GM18511 (cell line): Measurements from ENCODE around the gene FOSB.
A peak's percentile ranks its signal among the peaks of the same experiment; 100 is the strongest.

Source experiments
- ATAC-seq: cut with Tn5 transposase; IDR thresholded peaks from one replicate; pipeline ENCODE4 v1.9.1; 2021; ENCODE audit warnings: mild to moderate bottlenecking, moderate library complexity; ENCODE audit not compliant: unreplicated experiment

The FOSB gene

DNA sequence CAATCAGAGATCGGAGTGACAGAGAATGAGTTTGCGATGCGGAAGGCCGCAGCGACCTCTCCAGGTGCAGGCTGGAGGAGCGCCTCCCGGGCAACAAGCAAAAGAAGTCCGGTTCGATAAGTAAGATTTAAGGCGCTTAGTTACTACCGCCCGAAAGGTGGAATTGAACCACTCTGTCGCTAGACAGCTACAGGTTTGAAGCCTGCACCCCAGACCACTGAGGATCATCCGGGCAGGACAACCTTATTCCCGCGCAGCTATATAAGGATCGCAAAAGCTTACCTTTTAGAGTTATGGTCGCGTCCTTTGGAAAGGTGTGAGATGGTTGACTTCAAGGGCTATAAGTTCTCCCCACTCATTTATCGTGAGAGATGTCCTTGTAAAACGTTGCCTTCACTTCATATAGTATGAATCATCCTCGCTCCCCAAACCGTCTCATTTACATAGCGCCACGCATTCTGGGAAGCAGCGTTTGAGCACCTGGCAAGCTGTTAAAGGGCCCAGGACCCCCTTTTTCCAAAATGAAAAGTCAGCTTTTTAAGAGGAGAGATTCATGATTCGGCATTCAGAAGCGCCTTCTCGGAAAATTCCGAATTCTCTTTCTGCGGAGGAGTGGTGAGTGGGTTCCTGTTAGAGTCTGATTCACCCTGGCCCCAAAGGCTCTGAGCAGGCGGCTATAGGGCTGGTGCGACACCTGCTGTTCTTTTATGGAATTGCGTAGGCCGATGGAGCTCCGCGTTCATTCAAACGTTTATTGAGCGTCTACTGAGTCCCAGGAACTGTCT is 10.8 kb downstream of the FOSB start:
- peak; percentile 75 for ATAC-seq

GRCh38 chr19:45483033-45483432 is 15.2 kb downstream of the FOSB start:
- no peak for ATAC-seq

DNA sequence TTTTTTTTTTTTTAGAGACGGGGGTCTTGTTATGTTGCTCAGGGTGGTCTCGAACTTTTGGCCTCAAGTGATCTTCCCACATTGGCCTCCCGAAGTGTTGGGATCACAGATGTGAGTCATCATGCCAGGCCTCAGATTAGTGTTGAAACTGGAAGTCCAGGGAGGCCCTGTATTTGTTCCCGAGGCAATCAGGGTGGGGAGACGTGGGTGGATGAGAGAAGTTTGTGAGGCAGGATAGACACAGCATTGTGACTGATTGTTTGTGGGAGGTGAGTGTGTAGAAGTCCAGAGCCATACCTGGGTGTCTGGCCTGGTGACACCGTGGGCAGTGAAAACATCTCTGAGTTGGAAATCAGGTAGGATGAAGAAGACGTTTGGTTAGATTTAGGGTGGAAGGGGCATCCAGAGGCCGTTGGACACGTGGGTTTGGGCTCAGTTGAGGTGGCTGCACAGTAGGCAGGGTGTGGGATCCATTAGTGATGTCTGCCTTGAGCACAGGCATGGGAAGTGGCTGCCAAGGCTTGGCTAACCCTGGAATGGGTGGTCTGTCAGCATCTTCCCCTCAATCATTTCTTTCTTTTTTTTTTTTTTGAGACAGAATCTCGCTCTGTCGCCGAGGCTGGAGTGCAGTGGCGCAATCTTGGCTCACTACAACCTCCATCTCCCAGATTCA is 16.6 kb downstream of the FOSB start:
- no peak for ATAC-seq

DNA sequence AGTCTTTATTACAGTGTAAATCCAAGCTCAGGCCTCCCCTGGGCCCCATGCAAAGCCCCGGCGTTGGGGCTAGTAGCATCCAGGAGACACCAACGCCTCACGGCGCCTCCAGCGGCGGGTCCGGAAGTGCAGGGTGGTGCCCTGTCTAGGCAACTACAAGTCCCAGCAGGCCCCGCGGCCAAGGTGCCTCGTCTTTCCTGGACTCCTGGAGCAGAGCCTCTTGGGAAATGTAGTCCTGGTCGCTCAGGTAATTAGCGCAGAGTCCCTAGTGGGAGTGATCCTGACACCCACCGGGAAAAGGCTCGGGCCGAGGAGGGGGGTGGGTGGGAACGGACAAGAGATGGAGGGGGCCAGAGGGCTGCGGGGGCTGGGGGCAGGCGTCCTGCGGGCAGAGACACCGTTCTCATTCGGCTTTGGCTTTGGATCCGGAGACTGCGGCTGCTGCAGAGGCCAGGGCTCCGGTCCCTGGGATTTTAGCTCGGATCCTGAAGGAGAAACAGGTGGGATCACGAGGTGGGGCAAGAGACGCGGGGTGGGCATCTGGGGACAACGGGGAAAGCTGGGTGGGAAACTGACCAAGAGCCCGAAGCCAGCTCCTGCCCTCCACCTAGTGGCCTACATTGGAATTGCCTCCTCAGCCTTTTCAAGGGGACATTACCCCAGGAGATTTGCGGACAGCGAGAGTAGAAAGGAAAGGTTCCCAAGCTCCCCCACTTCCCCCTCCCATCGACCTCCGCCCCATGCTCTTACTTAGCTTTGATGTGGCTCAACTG is 17.7 kb downstream of the FOSB start:
- peak; percentile 96 for ATAC-seq

DNA sequence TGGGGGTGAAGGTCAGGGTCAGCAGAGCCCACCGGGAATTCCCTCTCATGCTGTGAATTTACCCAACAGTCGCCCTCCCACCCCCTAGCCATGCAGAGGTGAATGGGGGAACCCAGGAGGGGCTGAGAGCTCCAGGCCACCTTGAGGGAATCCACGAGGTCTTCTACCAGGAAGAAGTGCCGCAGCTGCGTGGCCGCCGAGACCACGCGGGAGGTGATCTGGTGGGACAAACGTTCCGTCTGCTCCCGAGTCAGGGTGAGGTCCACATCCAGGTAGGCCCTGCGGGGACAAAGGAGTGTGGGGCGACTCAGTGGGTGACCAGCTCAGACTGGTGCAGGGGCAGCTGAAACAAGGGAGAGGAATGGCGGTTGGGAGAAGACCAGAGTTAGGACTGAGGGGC is 20.9 kb downstream of the FOSB start:
- ATAC-seq = no peak

DNA sequence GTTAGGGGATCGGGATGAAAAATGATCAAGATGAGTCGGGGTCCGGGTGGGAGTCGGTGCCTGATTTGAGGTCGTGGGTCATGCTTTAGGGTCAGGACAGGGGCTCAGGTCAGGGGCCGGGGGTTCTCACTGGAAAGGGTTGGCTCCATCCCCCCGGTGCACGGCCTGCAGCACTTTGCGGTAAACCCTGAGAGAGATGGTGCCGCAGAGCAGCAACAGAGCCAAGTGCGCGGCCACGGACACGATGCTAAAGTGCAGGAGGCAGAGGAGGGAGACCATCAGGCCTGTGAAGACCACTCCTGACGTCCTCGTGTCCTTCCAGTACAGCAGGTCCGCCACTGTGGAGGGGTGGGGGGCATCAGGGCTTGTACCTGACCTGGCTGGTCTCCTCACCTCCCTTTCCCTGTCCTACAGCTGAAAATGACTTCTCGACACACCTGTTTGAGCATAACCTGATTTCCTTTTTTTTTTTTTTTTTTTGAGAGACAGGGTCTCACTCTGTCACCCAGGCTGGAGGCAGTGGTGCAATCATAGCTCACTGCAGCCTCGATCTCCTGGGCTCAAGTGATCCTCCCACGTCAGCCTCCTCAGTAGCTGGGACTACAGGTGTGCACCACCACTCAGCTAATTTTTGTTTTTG is 21.5 kb downstream of the FOSB start:
- no peak for ATAC-seq

- no peak for ATAC-seq
Observed at GRCh38 chr19:45492137-45492626, 24.4 kb downstream of the FOSB start.

GRCh38 chr19:45492627-45493470 is 25.1 kb downstream of the FOSB start:
- no peak for ATAC-seq

DNA sequence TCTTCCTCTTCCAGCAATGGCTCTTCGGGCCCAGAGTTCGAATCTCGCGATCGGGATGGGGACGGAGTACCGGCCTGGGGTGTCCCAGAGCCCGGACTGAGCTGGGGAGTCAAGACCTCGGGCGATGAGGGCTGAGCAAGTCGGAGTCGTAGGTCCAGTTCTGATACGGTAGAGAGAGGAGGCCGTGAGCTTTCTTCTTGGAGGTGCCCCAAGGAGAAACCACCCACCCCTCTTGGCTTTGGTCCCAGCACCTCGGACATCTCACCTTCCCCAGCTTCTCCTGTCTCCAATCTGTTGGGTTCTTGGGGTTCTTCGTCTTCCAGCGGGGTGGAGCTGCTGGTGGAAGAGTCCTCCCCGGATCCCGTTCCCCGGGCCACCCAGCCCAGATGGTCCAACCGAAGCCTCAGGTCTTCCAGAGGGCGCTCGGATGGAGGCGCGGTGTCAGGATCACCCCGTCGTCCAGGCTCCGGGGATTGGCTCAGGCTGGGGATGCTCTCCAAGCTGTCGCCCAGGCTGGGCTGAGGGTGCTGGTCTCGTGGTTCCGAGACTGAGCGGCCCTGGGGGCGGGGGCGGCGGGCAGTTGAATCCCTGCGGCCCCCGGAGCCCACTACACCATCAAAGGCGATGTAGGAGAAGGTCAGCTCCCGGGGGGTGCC is 26.6 kb downstream of the FOSB start:
- no peak for ATAC-seq

DNA sequence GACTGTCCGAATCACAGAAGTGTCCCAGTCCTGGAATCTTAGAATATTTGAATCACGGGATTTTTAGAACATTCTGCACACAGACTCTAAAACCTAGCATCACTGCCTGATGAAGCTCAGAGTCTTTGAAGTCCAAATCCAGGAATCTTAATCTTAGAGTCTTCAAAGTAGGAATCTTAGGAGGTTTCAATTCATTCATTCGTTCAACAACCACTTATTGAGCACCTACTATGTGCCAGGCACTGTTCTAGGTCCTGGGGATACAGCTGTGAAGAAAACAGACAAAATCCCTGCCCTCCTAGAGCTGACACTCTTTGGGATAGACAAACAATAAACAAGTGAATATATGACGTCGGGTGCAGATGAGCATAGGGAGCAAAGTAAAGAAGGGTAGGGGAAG is 27.4 kb downstream of the FOSB start:
- ATAC-seq = no peak

GRCh38 chr19:45496349-45496953 is 28.7 kb downstream of the FOSB start:
- peak; percentile 21 for ATAC-seq

- no peak for ATAC-seq
Observed at GRCh38 chr19:45497791-45498190, 30.0 kb downstream of the FOSB start.

GRCh38 chr19:45498411-45499195 is 30.8 kb downstream of the FOSB start, which contains the start of gene PPM1N:
Gene PPM1N (plus strand): TSS chr19:45498443. CDS start chr19:45498473, 30 bp downstream.
- no peak for ATAC-seq

DNA sequence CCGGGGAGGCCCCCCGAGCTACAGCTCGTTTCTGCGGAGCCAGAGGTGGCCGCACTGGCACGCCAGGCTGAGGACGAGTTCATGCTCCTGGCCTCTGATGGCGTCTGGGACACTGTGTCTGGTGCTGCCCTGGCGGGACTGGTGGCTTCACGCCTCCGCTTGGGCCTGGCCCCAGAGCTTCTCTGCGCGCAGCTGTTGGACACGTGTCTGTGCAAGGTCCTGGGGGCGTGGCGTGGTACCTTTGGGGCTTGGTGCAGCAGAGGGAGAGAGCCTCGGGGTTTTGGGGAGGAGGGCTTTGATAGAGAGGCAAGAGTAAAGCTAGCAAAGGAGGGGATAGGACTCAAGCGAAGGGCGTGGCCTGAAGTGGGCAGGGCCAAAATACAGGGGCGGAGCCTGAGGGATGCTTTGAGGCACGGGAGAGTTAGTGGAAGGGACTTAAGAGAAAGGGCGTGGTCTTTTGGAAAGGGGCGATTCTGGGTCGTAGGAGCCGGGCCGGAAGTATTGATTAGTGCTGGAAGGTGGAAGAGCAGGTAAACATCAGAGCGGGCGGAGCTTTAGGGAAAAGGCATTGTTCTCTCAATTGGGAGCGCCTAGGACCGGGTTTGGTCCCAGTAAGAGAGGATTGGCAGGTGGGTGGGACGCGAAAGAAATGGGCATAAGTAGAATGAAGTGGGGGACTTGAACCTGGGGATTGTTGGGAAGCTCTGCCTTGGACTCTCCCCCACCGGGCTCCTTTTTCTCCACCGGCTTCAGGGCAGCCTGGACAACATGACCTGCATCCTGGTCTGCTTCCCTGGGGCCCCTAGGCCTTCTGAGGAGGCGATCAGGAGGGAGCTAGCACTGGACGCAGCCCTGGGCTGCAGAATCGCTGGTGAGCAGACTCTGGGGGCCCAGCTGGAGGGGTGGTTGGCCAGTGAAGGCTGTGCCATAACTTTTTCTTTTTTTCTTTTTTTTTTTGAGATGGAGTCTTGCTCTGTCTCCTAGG is 31.7 kb downstream of the FOSB start:
- ATAC-seq = no peak

- no peak for ATAC-seq
Observed at GRCh38 chr19:45500918-45501729, 33.3 kb downstream of the FOSB start.

DNA sequence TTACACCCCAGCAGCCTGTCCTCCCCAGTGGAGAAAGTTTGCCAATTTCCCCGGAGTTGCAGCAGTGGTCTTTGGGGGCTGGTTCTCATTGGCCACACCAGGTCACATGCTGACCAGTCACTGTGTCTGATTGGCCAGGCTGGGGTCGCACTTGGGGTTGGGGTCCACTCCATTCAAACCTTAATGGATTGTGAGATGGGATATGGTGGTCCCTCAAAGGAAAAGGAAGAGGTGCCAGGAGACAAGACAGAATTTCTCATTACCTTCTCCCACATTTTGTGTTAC is 33.9 kb downstream of the FOSB start:
- no peak for ATAC-seq

- ATAC-seq = no peak
Observed at GRCh38 chr19:45502111-45502510, 34.3 kb downstream of the FOSB start.
